Measurements from ENCODE around the gene PBRM1. TPM values are rescaled to one million over a fixed set of nuclear protein-coding genes. Genes with fewer than 3 reads are reported as not detected.

The PBRM1 gene
- total and polyA plus RNA-seq, 2 donors (not counting 1 experiment from before 2014, with no cell fraction given) = 16.8 to 85.9 TPM

DNA sequence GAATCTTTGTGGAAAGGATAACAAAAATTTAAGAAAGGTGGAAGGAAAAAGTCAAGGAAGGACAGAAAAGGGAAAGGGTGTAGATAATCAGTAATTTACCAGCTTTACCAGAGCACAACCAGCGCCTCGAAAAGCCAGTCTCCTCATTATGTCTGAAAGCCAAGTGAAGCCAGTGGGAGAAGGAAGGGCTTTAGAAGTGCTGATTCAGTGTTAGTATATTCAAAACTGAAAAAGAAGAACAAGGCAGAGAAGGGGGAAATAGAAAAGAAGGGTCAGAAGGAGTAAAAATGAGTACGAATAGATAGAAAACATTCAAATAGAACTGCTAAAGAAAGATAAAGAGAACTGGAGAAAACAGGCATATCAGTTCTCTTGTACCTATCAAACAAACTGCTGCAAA is 4.1 kb downstream of the PBRM1 start:
- POLR2A ChIA-PET = no interaction called here
- TF ChIP-seq, protein P1, sequence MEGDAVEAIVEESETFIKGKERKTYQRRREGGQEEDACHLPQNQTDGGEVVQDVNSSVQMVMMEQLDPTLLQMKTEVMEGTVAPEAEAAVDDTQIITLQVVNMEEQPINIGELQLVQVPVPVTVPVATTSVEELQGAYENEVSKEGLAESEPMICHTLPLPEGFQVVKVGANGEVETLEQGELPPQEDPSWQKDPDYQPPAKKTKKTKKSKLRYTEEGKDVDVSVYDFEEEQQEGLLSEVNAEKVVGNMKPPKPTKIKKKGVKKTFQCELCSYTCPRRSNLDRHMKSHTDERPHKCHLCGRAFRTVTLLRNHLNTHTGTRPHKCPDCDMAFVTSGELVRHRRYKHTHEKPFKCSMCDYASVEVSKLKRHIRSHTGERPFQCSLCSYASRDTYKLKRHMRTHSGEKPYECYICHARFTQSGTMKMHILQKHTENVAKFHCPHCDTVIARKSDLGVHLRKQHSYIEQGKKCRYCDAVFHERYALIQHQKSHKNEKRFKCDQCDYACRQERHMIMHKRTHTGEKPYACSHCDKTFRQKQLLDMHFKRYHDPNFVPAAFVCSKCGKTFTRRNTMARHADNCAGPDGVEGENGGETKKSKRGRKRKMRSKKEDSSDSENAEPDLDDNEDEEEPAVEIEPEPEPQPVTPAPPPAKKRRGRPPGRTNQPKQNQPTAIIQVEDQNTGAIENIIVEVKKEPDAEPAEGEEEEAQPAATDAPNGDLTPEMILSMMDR (IDR thresholded peaks at IDR 0.05) = no peak
- no peak for TF ChIP-seq EZH2 (IDR thresholded peaks at IDR 0.05; ENCODE audit: borderline replicate concordance, insufficient read depth, low read depth, low read length, poor library complexity, severe bottlenecking)
- ATAC-seq (ENCODE audit: low read depth) (no peak), DNase-seq (no peak)
- Histone ChIP-seq H3K9ac (ENCODE audit: low read length) (no peak overlapping the region), H4K20me1 (ENCODE audit: control insufficient read depth, insufficient read depth, low read length, poor library complexity, severe bottlenecking) (peaks cover 15% of the 10 kb centered on the region), H3K9me3 (ENCODE audit: control extremely low read depth in 1 of 3, control insufficient read depth in 2 of 3, insufficient read depth in 1 of 3, low read length in 2 of 3) (no peaks in the 10 kb centered on the region), H3K36me3 (replicated peaks in 1 of 2; ENCODE audit: control extremely low read depth in 1 of 2, control insufficient read depth in 1 of 2, extremely low read depth in 1 of 2, insufficient read depth in 2 of 2, low read length in 1 of 2) (peaks cover 2 to 36% of the 10 kb centered on the region in 2 experiments), H3K79me2 (ENCODE audit: control insufficient read depth, insufficient read depth, low read length) (peaks cover 86% of the 10 kb centered on the region), H3K27me3 (replicated peaks in 1 of 4; ENCODE audit: control extremely low read depth in 1 of 4, control insufficient read depth in 3 of 4, insufficient read depth in 4 of 4, low read length in 3 of 4) (no peaks in the 10 kb centered on the region), H3K4me1 (ENCODE audit: control insufficient read depth in 2 of 2, insufficient read depth in 2 of 2, low read length in 2 of 2) (peaks cover 14 to 16% of the 10 kb centered on the region in 2 donors), H2AFZ (ENCODE audit: insufficient read depth, low read depth, low read length, poor library complexity, severe bottlenecking) (no peak overlapping the region), H3K4me2 (replicated peaks; ENCODE audit: low read depth, low read length, poor library complexity, severe bottlenecking) (no peak overlapping the region), H3K27ac (ENCODE audit: low read length in 2 of 2) (peak overlapping the region in 1 of 2 donors; percentile 68), H3K4me3 (ENCODE audit: control extremely low read depth in 1 of 5, extremely low read depth in 1 of 5, insufficient read depth in 1 of 5, low read depth in 2 of 5, low read length in 4 of 5) (no peak overlapping the region)
- 80% methylated on average over 2 of the region's 3 CpGs for WGBS (ENCODE audit: insufficient coverage)
- intact Hi-C loops (cut with micrococcal nuclease) = no loop called here
- H3K27me3 Mint-ChIP-seq = no peaks in the 10 kb centered on the region
- CTCF ChIA-PET = no interaction called here
- no peak overlapping the region for H3K27ac Mint-ChIP-seq
- peaks cover 33% of the 10 kb centered on the region for H3K4me1 Mint-ChIP-seq
- H3K9me3 Mint-ChIP-seq (ENCODE audit: insufficient read depth) = no peaks in the 10 kb centered on the region
- no peak overlapping the region for H3K4me3 Mint-ChIP-seq

DNA sequence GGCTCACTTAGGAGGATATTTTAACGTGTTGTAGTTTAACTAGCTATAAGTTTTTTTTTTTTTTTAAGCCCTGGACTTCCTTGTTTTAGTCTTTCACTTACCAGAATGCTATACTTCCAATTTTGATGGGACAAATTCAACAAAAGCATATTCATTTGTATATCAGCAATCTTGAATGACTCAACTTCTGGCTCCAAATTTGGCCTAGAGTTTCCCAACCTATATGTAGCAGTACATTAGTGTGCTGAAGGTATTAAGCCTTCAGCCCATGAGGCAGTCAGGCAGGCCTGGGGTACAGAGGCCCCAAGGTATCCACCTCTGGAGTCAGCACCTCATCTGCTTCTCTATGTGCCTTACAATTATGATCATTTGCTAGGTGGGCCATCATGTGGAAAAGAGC is 5.9 kb downstream of the PBRM1 start:
- H3K4me1 Mint-ChIP-seq = peaks cover 21% of the 10 kb centered on the region
- no peaks in the 10 kb centered on the region for H3K27me3 ChIP-seq (replicated peaks in 1 of 4; ENCODE audit: control extremely low read depth in 1 of 4, control insufficient read depth in 3 of 4, insufficient read depth in 4 of 4, low read length in 3 of 4)
- H3K4me3 Mint-ChIP-seq = no peak overlapping the region
- ChIA-PET POLR2A (no interaction called here), CTCF (interaction anchor here (0.9 kb wide), 1 partner anchor 208 kb away, joined by 3 read pairs; no protein-coding TSS in a partner anchor)
- DNase-seq (no peak), ATAC-seq (ENCODE audit: low read depth) (no peak)
- TF ChIP-seq, protein P1 (IDR thresholded peaks at IDR 0.05) = no peak
- no peak for TF ChIP-seq EZH2 (IDR thresholded peaks at IDR 0.05; ENCODE audit: borderline replicate concordance, insufficient read depth, low read depth, low read length, poor library complexity, severe bottlenecking)
- H3K4me3 ChIP-seq (ENCODE audit: control extremely low read depth in 1 of 5, extremely low read depth in 1 of 5, insufficient read depth in 1 of 5, low read depth in 2 of 5, low read length in 4 of 5) = no peak overlapping the region
- H3K9ac ChIP-seq (ENCODE audit: low read length) = no peak overlapping the region
- H2AFZ ChIP-seq (ENCODE audit: insufficient read depth, low read depth, low read length, poor library complexity, severe bottlenecking) = no peak overlapping the region
- intact Hi-C loops (cut with micrococcal nuclease) = no loop called here
- no peaks in the 10 kb centered on the region for H3K27me3 Mint-ChIP-seq
- peaks cover 7% of the 10 kb centered on the region in 2 donors for H3K4me1 ChIP-seq (ENCODE audit: control insufficient read depth in 2 of 2, insufficient read depth in 2 of 2, low read length in 2 of 2)
- no peaks in the 10 kb centered on the region for H3K9me3 Mint-ChIP-seq (ENCODE audit: insufficient read depth)
- H3K36me3 ChIP-seq (replicated peaks in 1 of 2; ENCODE audit: control extremely low read depth in 1 of 2, control insufficient read depth in 1 of 2, extremely low read depth in 1 of 2, insufficient read depth in 2 of 2, low read length in 1 of 2) = peaks cover 4 to 51% of the 10 kb centered on the region in 2 experiments
- peak overlapping the region; percentile 3 for H3K27ac Mint-ChIP-seq
- H3K9me3 ChIP-seq (ENCODE audit: control extremely low read depth in 1 of 3, control insufficient read depth in 2 of 3, insufficient read depth in 1 of 3, low read length in 2 of 3) = no peaks in the 10 kb centered on the region
- H4K20me1 ChIP-seq (ENCODE audit: control insufficient read depth, insufficient read depth, low read length, poor library complexity, severe bottlenecking) = peaks cover 17% of the 10 kb centered on the region
- H3K27ac ChIP-seq (ENCODE audit: low read length in 2 of 2) = no peak overlapping the region
- WGBS (ENCODE audit: insufficient coverage) = no CpG with 5 or more reads among the region's 1 CpG
- no peak overlapping the region for H3K4me2 ChIP-seq (replicated peaks; ENCODE audit: low read depth, low read length, poor library complexity, severe bottlenecking)
- H3K79me2 ChIP-seq (ENCODE audit: control insufficient read depth, insufficient read depth, low read length) = peaks cover 88% of the 10 kb centered on the region
